ENCODE measurements around the gene M1AP.
"Not testable (repeated sequence)": the region's sequence is repeated elsewhere in the genome, so short reads cannot be mapped to it uniquely, and the experiment has no call there.

M1AP gene

GRCh38 chr2:74573747-74574562 lies 74.2 kb downstream of the M1AP start:
- peak; percentile 75 for TF ChIP-seq SPI1 (IDR thresholded peaks at IDR 0.05; ENCODE audit: low read depth, low read length)
- TF ChIP-seq POLR2A (IDR thresholded peaks at IDR 0.05; ENCODE audit: low read depth, low read length) = no peak; the same call in 1 of the 2 replicates
- no peak for TF ChIP-seq POLR2AphosphoS5 (IDR thresholded peaks at IDR 0.05; ENCODE audit: low read depth, low read length)
- TF ChIP-seq POU2F2 (IDR thresholded peaks at IDR 0.05; ENCODE audit: low read depth, low read length) = no peak
- no peak for TF ChIP-seq PAX5 (IDR thresholded peaks at IDR 0.05; ENCODE audit: insufficient read depth, low read length, severe bottlenecking)
- DNase-seq (ENCODE audit: insufficient read length, low spot score) (no peak), FAIRE-seq (peak; percentile 76)

DNA sequence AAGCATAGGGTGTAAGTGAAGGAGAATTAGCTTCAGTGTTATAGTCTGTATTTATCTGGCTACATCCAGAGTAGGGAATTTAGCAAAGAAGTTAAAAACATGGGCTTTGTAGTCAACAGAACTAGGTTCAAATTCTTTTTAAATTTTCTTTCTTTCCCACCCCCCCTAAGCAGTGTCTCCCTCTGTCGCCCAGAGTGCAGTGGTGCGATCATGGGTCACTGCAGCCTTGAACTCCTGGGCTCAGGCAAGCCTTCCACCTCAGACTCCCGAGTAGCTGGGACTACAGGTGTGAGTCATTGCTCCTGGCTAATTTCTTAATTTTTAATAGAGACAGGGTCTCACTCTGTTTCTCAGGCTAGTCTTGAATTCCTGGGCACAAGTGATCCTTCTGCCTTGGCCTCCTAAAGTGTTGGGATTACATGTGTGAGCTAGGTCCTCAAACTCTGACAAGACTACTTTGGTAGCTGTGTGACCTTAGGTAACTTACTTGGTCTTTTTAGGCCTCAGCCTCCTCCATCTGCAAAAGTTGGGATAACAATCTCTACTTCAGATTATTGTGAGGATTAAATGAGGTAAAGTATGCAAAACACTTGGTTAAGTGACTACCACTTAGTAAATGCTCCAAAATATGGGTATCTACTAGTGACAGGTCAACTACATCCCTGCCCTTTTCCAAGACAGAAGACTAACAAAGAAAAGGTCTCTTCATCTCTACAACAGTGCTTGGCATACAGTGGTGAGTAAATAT lies 75.8 kb downstream of the M1AP start:
- peak; percentile 65 for FAIRE-seq
- no peak for DNase-seq (ENCODE audit: insufficient read length, low spot score)
- TF ChIP-seq POLR2AphosphoS5 (IDR thresholded peaks at IDR 0.05; ENCODE audit: low read depth, low read length) (no peak), TAF1 (IDR thresholded peaks at IDR 0.05; ENCODE audit: low read depth, low read length) (no peak), POLR2A (IDR thresholded peaks at IDR 0.05; ENCODE audit: low read depth, low read length) (no peak)

- no peak for DNase-seq (ENCODE audit: insufficient read length, low spot score)
- peak; percentile 96 for FAIRE-seq
These were observed 77.1 kb downstream of the M1AP start for GRCh38 chr2:74571058-74571457.

GRCh38 chr2:74569686-74570085 lies 78.4 kb downstream of the M1AP start:
- no peak for TF ChIP-seq SPI1 (IDR thresholded peaks at IDR 0.05; ENCODE audit: low read depth, low read length)
- TF ChIP-seq TAF1 (IDR thresholded peaks at IDR 0.05; ENCODE audit: low read depth, low read length) = no peak
- TF ChIP-seq POLR2A (IDR thresholded peaks at IDR 0.05; ENCODE audit: low read depth, low read length) = no peak
- DNase-seq (ENCODE audit: insufficient read length, low spot score) (no peak), FAIRE-seq (no peak)

More at GRCh38 chr2:74571058-74571457, 77.1 kb downstream of the M1AP start:
- TF ChIP-seq PAX5 (IDR thresholded peaks at IDR 0.05; ENCODE audit: insufficient read depth, low read length, severe bottlenecking) (peak; percentile 55), POLR2A (IDR thresholded peaks at IDR 0.05; ENCODE audit: low read depth, low read length) (no peak), SPI1 (IDR thresholded peaks at IDR 0.05; ENCODE audit: low read depth, low read length) (peak; percentile 44)

GRCh38 chr2:74567881-74568280 lies 80.2 kb downstream of the M1AP start:
- no peak for TF ChIP-seq SPI1 (IDR thresholded peaks at IDR 0.05; ENCODE audit: low read depth, low read length)
- no peak for TF ChIP-seq POU2F2 (IDR thresholded peaks at IDR 0.05; ENCODE audit: low read depth, low read length)
- no peak for TF ChIP-seq POLR2AphosphoS5 (IDR thresholded peaks at IDR 0.05; ENCODE audit: low read depth, low read length)
- TF ChIP-seq TAF1 (IDR thresholded peaks at IDR 0.05; ENCODE audit: low read depth, low read length) = no peak
- TF ChIP-seq POLR2A (IDR thresholded peaks at IDR 0.05; ENCODE audit: low read depth, low read length) = no peak
- no peak for TF ChIP-seq PAX5 (IDR thresholded peaks at IDR 0.05; ENCODE audit: insufficient read depth, low read length, severe bottlenecking)
- no peak for DNase-seq (ENCODE audit: insufficient read length, low spot score)
- peak; percentile 5 for FAIRE-seq

DNA sequence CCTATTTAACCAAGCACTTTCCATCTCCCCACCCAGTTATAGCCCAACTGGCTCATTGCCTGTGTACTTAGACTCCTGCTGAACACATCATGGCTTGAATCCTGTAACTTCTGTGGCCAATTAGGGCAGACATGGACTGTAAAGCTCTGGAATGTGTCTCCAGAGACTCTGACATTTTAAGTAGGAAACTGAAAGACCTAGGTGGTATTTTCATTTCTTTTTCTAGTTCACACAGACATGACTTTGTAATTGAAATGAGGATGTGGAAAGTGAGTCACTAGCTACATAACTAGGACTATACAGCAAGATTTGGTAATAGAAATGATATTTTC lies 81.4 kb downstream of the M1AP start:
- FAIRE-seq (peak; percentile 69), DNase-seq (ENCODE audit: insufficient read length, low spot score) (no peak)
- TF ChIP-seq SPI1 (IDR thresholded peaks at IDR 0.05; ENCODE audit: low read depth, low read length) (peak; percentile 63; the same call in 1 of the 2 replicates), POLR2A (IDR thresholded peaks at IDR 0.05; ENCODE audit: low read depth, low read length) (no peak)

GRCh38 chr2:74566076-74566753 lies 81.9 kb downstream of the M1AP start:
- no peak for TF ChIP-seq POU2F2 (IDR thresholded peaks at IDR 0.05; ENCODE audit: low read depth, low read length)
- TF ChIP-seq POLR2A (IDR thresholded peaks at IDR 0.05; ENCODE audit: low read depth, low read length) = no peak
- TF ChIP-seq PAX5 (IDR thresholded peaks at IDR 0.05; ENCODE audit: insufficient read depth, low read length, severe bottlenecking) = no peak
- TF ChIP-seq POLR2AphosphoS5 (IDR thresholded peaks at IDR 0.05; ENCODE audit: low read depth, low read length) = no peak
- no peak for TF ChIP-seq TAF1 (IDR thresholded peaks at IDR 0.05; ENCODE audit: low read depth, low read length)
- TF ChIP-seq SPI1 (IDR thresholded peaks at IDR 0.05; ENCODE audit: low read depth, low read length) = no peak
- no peak for FAIRE-seq
- DNase-seq (ENCODE audit: insufficient read length, low spot score) = no peak

- peak; percentile 63 for FAIRE-seq
- DNase-seq (ENCODE audit: insufficient read length, low spot score) = no peak
- TF ChIP-seq PAX5 (IDR thresholded peaks at IDR 0.05; ENCODE audit: insufficient read depth, low read length, severe bottlenecking) (no peak), POU2F2 (IDR thresholded peaks at IDR 0.05; ENCODE audit: low read depth, low read length) (no peak), TAF1 (IDR thresholded peaks at IDR 0.05; ENCODE audit: low read depth, low read length) (no peak), SPI1 (IDR thresholded peaks at IDR 0.05; ENCODE audit: low read depth, low read length) (no peak), POLR2AphosphoS5 (IDR thresholded peaks at IDR 0.05; ENCODE audit: low read depth, low read length) (no peak)
These were observed 83.9 kb downstream of the M1AP start for GRCh38 chr2:74564222-74564621.

DNA sequence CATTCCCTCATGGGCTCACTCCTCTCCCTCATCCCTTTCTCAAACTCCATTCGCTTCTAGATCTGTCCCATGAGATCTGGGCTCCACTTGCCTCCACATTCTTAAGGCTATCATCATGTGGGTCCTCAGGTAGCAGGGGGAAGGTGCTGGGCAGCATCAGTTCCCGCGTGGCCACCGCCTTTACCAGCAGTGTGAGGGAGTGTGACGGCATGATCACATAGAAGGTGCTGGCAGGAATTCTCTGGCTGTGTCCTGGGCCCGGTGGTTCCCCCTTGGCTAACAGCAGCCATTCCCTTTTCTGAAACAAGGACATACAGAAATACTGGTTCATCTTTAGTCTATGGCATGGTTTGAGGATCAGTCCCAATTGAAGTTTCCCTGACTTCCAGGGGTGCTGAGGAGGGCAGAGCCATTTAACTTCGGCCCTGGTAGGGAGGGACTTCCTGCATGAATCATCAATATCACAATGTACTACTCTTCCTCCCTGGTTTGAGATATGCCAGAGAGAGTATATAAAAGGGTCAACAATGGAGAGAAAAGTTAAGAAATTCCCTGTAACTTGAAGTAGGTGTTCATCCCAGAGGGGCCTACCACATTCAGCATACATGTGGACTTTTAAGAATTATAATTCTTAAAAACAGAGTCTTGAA lies 85.9 kb downstream of the M1AP start:
- FAIRE-seq (no peak), DNase-seq (ENCODE audit: insufficient read length, low spot score) (no peak)
- no peak for TF ChIP-seq PAX5 (IDR thresholded peaks at IDR 0.05; ENCODE audit: insufficient read depth, low read length, severe bottlenecking)
- TF ChIP-seq TAF1 (IDR thresholded peaks at IDR 0.05; ENCODE audit: low read depth, low read length) = no peak
- TF ChIP-seq POLR2A (IDR thresholded peaks at IDR 0.05; ENCODE audit: low read depth, low read length) = no peak
- TF ChIP-seq POLR2AphosphoS5 (IDR thresholded peaks at IDR 0.05; ENCODE audit: low read depth, low read length) = no peak
- TF ChIP-seq SPI1 (IDR thresholded peaks at IDR 0.05; ENCODE audit: low read depth, low read length) = no peak
- TF ChIP-seq POU2F2 (IDR thresholded peaks at IDR 0.05; ENCODE audit: low read depth, low read length) = no peak

DNA sequence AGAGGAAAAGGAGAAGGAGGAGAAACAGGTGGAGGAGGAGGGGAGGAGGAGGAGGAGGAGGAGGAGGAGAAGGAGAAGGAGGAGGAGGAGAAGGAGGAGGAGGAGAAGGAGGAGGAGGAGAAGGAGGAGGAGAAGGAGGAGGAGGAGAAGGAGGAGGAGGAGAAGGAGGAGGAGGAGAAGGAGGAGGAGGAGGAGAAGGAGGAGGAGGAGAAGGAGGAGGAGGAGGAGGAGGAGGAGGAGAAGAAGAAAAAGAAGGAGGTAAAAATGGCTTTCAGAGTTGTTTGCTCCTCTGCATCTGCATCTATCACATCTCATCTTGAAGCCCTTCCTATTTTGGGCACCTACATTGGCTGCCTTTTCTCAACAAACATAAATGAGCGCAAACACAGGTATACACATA lies 87.1 kb downstream of the M1AP start:
- not testable (repeated sequence) for FAIRE-seq

More for the DNA sequence above, 87.1 kb downstream of the M1AP start:
- not testable (repeated sequence) for DNase-seq (ENCODE audit: insufficient read length, low spot score)

Measured in GM12891 (cell line).